HepG2 (cell line): ENCODE data around the gene ELP1. TPM values are rescaled to one million over a fixed set of nuclear protein-coding genes. Genes with fewer than 3 reads are reported as not detected.

Experiments
- ATAC-seq: fragments of 200-7000 bp; cut with Tn5 transposase; 3 replicates; pipeline ENCODE4 v1.9.1; 2020; ENCODE audit warnings: mild to moderate bottlenecking, moderate library complexity
- BruUV-seq: library from RNA; stranded (reverse); fragments of 400-500 nt; replicated peaks from 2 replicates; lab custom pipeline; 2021; lab: Mats Ljungman, UMichigan
- CTCF ChIA-PET: fragments of 300-600 bp; formaldehyde crosslinking; extraction: SDS; loops from one replicate; lab custom pipeline; 2021; ENCODE audit warnings: low total read pairs, inconsistent platforms, low intra/inter-chr PET ratio; lab: Yijun Ruan, JAX
- POLR2A ChIA-PET: fragments of 350-600 bp; sonication (Branson Sonifier 250); formaldehyde crosslinking; loops from one replicate; lab custom pipeline; 2020; ENCODE audit warnings: antibody characterized with exemption, inconsistent platforms; lab: Yijun Ruan, JAX
- DNase-seq: peaks from one replicate; pipeline ENCODE4 v3.0.0-alpha.2; 2015; ENCODE audit warnings: low spot score
- FAIRE-seq: peaks from 3 replicates; lab custom pipeline; 2011; peaks lifted over from hg19 to GRCh38; lab: Jason Lieb, UNC
- H2AFZ ChIP-seq: one replicate; pipeline ENCODE4 v1.6.1; 2011; ENCODE audit warnings: low read length, inconsistent platforms
- H3K27ac ChIP-seq: fragments of 300-600 bp; 3 replicates; pipeline ENCODE4 v1.8.0; 2011; ENCODE audit warnings: mixed run types, mild to moderate bottlenecking, mixed read lengths, low read length, inconsistent platforms; ENCODE audit not compliant: insufficient read depth; ENCODE audit errors: extremely low read length
- H3K27me3 ChIP-seq, 2 experiments: fragments of 200-600 bp in 1 of 2; 2 replicates in 1 of 2; 3 replicates in 1 of 2; pipeline versions ENCODE4 v1.6.0 to v1.8.0; 2011; ENCODE audit warnings: low read length in 2 of 2, mild to moderate bottlenecking in 2 of 2, moderate library complexity in 2 of 2, inconsistent platforms in 1 of 2; ENCODE audit not compliant: insufficient read depth in 2 of 2, control insufficient read depth in 1 of 2
- H3K36me3 ChIP-seq, 2 experiments: fragments of 200-600 bp in 1 of 2; replicated peaks in 1 of 2; 2 replicates in 1 of 2; 3 replicates in 1 of 2; pipeline versions ENCODE4 v1.5.1 to v1.8.0; 2011; ENCODE audit warnings: low read length in 2 of 2, inconsistent platforms in 1 of 2; ENCODE audit not compliant: insufficient read depth in 2 of 2, control insufficient read depth in 1 of 2
- H3K4me1 ChIP-seq: 2 replicates; pipeline ENCODE4 v1.5.1; 2012; ENCODE audit warnings: low read length, inconsistent platforms; ENCODE audit not compliant: insufficient read depth
- H3K4me2 ChIP-seq: 2 replicates; pipeline ENCODE4 v1.6.0; 2011; ENCODE audit warnings: low read depth, low read length, inconsistent platforms
- H3K4me3 ChIP-seq, 3 experiments: fragments of 200-600 bp in 1 of 3; sonication (generic), shearing (Covaris generic) in 1 of 3; replicated peaks in 1 of 3; 2 replicates each; pipeline ENCODE4 v1.5.1; 2011 to 2016; ENCODE audit warnings: low read length in 3 of 3, inconsistent platforms in 2 of 3, low read depth in 2 of 3, mild to moderate bottlenecking in 2 of 3, control low read depth in 1 of 3, mixed read lengths in 1 of 3; ENCODE audit not compliant: insufficient read depth in 1 of 3
- H3K79me2 ChIP-seq: one replicate; pipeline ENCODE4 v1.6.1; 2011; ENCODE audit warnings: low read length, inconsistent platforms; ENCODE audit not compliant: insufficient read depth
- H3K9ac ChIP-seq: 2 replicates; pipeline ENCODE4 v1.6.0; 2011; ENCODE audit warnings: mild to moderate bottlenecking, low read depth, low read length, inconsistent platforms; ENCODE audit not compliant: insufficient read depth
- H3K9me3 ChIP-seq: 2 replicates; pipeline ENCODE4 v1.5.1; 2012; ENCODE audit warnings: mild to moderate bottlenecking, low read length
- H4K20me1 ChIP-seq: 2 replicates; pipeline ENCODE4 v1.6.0; 2011; ENCODE audit warnings: inconsistent platforms, mild to moderate bottlenecking, low read length, moderate library complexity; ENCODE audit not compliant: insufficient read depth
- AGO2 ChIP-seq: fragments of 200-400 bp; formaldehyde crosslinking; optimal IDR thresholded peaks from 2 replicates; pipeline ENCODE3; 2017; ENCODE audit warnings: mild to moderate bottlenecking, low read depth, low read length, moderate library complexity
- ATM ChIP-seq: fragments of 450-650 bp; IDR thresholded peaks from 2 replicates; pipeline ENCODE4 v1.7.1; 2017; ENCODE audit warnings: mild to moderate bottlenecking, borderline replicate concordance
- CCAR2 ChIP-seq: fragments of 200-400 bp; formaldehyde crosslinking; optimal IDR thresholded peaks from 2 replicates; pipeline ENCODE3; 2018; ENCODE audit warnings: low read depth, mild to moderate bottlenecking, low read length, moderate library complexity
- EZH2 ChIP-seq: conservative IDR thresholded peaks from 2 replicates; pipeline ENCODE4 v1.6.1; 2012; ENCODE audit warnings: mild to moderate bottlenecking, low read depth, low read length, moderate library complexity
- FOSL2 ChIP-seq: sonication (generic); formaldehyde crosslinking; IDR thresholded peaks from 2 replicates; pipeline ENCODE4 v1.4.0; 2020; ENCODE audit warnings: missing genetic modification reagents
- HOXA9 ChIP-seq: sonication (generic); formaldehyde crosslinking; IDR thresholded peaks from 2 replicates; pipeline ENCODE4 v1.8.1; 2022; ENCODE audit warnings: missing genetic modification reagents, mild to moderate bottlenecking, moderate library complexity, borderline replicate concordance
- JUNB ChIP-seq: sonication (generic); formaldehyde crosslinking; IDR thresholded peaks from 2 replicates; pipeline ENCODE4 v1.8.0; 2022; ENCODE audit warnings: missing genetic modification reagents, mild to moderate bottlenecking, borderline replicate concordance
- KLF15 ChIP-seq: sonication (generic); formaldehyde crosslinking; IDR thresholded peaks from 2 replicates; pipeline ENCODE4 v1.8.1; 2023; ENCODE audit warnings: borderline replicate concordance, mild to moderate bottlenecking, inconsistent platforms, missing genetic modification reagents, mixed read lengths
- MTA3 ChIP-seq: sonication (generic); formaldehyde crosslinking; IDR thresholded peaks from 2 replicates; pipeline ENCODE4 v1.4.0; 2020; ENCODE audit warnings: missing genetic modification reagents
- NBN ChIP-seq: fragments of 450-650 bp; conservative IDR thresholded peaks from 2 replicates; pipeline ENCODE4 v1.6.1; 2017
- NFE2 ChIP-seq: sonication (generic); formaldehyde crosslinking; IDR thresholded peaks from 2 replicates; pipeline ENCODE4 v1.4.0; 2020; ENCODE audit warnings: missing genetic modification reagents
- PAF1 ChIP-seq: IDR thresholded peaks from 2 replicates; pipeline ENCODE4 v1.6.1; 2016; ENCODE audit warnings: missing genetic modification reagents, missing compliant biosample characterization
- RBM22 ChIP-seq: fragments of 200-400 bp; formaldehyde crosslinking; optimal IDR thresholded peaks from 2 replicates; pipeline ENCODE3; 2017; ENCODE audit warnings: mild to moderate bottlenecking, low read length, moderate library complexity
- RORA ChIP-seq: sonication (generic); formaldehyde crosslinking; IDR thresholded peaks from 2 replicates; pipeline ENCODE4 v1.5.0; 2020; ENCODE audit warnings: mild to moderate bottlenecking, missing genetic modification reagents, moderate library complexity
- TAF1 ChIP-seq: sonication (generic); formaldehyde crosslinking; IDR thresholded peaks from 2 replicates; pipeline ENCODE4 v1.4.0; 2020; ENCODE audit warnings: missing genetic modification reagents
- ZNF232 ChIP-seq: sonication (generic); formaldehyde crosslinking; IDR thresholded peaks from 2 replicates; pipeline ENCODE4 v1.4.0; 2020; ENCODE audit warnings: missing genetic modification reagents, borderline replicate concordance
- ZNF234 ChIP-seq: sonication (generic); formaldehyde crosslinking; conservative IDR thresholded peaks from 2 replicates; pipeline ENCODE4 v1.5.1; 2020; ENCODE audit warnings: mild to moderate bottlenecking, missing genetic modification reagents
- ZNF333 ChIP-seq: sonication (generic); formaldehyde crosslinking; IDR thresholded peaks from 2 replicates; pipeline ENCODE4 v1.4.0; 2020; ENCODE audit warnings: mild to moderate bottlenecking, missing genetic modification reagents, borderline replicate concordance
- ZNF367 ChIP-seq: sonication (generic); formaldehyde crosslinking; IDR thresholded peaks from 2 replicates; pipeline ENCODE4 v1.4.0; 2020; ENCODE audit warnings: missing genetic modification reagents, borderline replicate concordance
- ZNF451 ChIP-seq: sonication (generic); formaldehyde crosslinking; IDR thresholded peaks from 2 replicates; pipeline ENCODE4 v1.5.0; 2020; ENCODE audit warnings: mild to moderate bottlenecking, missing genetic modification reagents
- ZSCAN22 ChIP-seq: sonication (generic); formaldehyde crosslinking; IDR thresholded peaks from 2 replicates; pipeline ENCODE4 v1.4.0; 2020; ENCODE audit warnings: mild to moderate bottlenecking, missing genetic modification reagents
- WGBS: methylation state at CpG from one replicate; pipeline ENCODE4 v1.1.6; 2017; ENCODE audit warnings: low lambda C conversion rate; 5-methylcytosine and 5-hydroxymethylcytosine counted together
- in situ Hi-C: cut with HindIII; loops from 2 replicates; pipeline ENCODE4 v1.10.0; 2017; ENCODE audit warnings: low pct_unique_long_range_greater_than_20kb; ENCODE audit not compliant: extremely low pct_ligation_motif_present
- intact Hi-C: fragments of 100-400 bp; cut with micrococcal nuclease; formaldehyde crosslinking; loops from one replicate; pipeline ENCODE4 v1.10.0; 2022; ENCODE audit not compliant: unreplicated experiment
- polyA plus RNA-seq, 8 experiments: library from polyadenylated mRNA; depleted of rRNA in 3 of 8; stranded (reverse) in 7 of 8; unstranded in 1 of 8; fragments of >200 nt; fragmentation: Illumina TruSeq in 4 of 8; extraction: Trizol in 4 of 8; gene quantifications; 2 replicates each; pipeline versions ENCODE4 v1.2.1 to v1.2.3, GENCODE V29; 2011 to 2016; ENCODE audit warnings: low read depth in 4 of 8, missing spikeins in 1 of 8, mixed read lengths in 1 of 8; ENCODE audit not compliant: insufficient read depth in 1 of 8
- total RNA-seq, 5 experiments: library from RNA; depleted of rRNA; stranded (reverse); fragments of >200 nt; fragmentation: Illumina TruSeq; extraction: Trizol; gene quantifications; 2 replicates each; pipeline ENCODE4 v1.2.3, GENCODE V29; 2016; ENCODE audit warnings: low read depth in 1 of 5
- TF ChIP-seq, protein P1 (sequence below): sonication (generic); formaldehyde crosslinking; IDR thresholded peaks from 2 replicates; pipeline ENCODE4 v1.4.0; 2020; ENCODE audit warnings: mild to moderate bottlenecking, missing genetic modification reagents
- TF ChIP-seq, protein P2 (sequence below): sonication (generic); formaldehyde crosslinking; conservative IDR thresholded peaks from 2 replicates; pipeline ENCODE4 v1.4.0; 2020; ENCODE audit warnings: missing genetic modification reagents
- TF ChIP-seq, protein P3 (sequence below): sonication (generic); formaldehyde crosslinking; IDR thresholded peaks from 2 replicates; pipeline ENCODE4 v1.5.0; 2020; ENCODE audit warnings: mild to moderate bottlenecking, missing genetic modification reagents, moderate library complexity

The ELP1 gene
- total and polyA plus RNA-seq, 2 of the 13 experiments (the other 11 are each of a cell fraction or from before 2014, with no cell fraction given), result 157 to 275 TPM

DNA sequence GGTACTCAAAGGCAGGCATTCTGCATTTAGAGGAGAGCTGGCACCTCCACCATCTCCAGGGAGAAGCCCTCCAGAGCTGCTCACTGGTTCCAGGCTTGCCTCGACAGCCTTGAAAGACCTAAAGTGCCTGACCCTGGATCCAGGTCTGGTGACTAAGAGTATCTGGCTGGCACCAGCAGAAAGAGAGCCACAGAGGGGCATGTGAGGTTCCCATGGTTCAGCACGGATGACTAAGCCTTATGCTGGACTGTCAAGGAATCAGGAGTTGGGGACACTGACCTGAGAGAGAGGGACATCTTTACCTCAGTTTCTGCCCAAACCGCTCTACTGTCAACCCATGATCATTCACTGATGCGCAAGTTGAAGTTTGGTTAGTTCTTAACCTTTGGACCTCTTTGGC is 68.9 kb downstream of the ELP1 start:
- in situ Hi-C loops (no loop called here), intact Hi-C loops (loop anchor here (10.0 kb wide), 1 partner anchor 90 kb away; no protein-coding TSS in a partner anchor)
- DNase-seq (no peak), FAIRE-seq (no peak), ATAC-seq (peak; percentile 8)
- 88% methylated on average over 4 of the region's 4 CpGs for WGBS
- Histone ChIP-seq H4K20me1 (peaks cover 7% of the 10 kb centered on the region; the same call in 1 of the 2 replicates), H3K4me3 (no peak overlapping the region), H3K9ac (no peak overlapping the region), H3K79me2 (no peaks in the 10 kb centered on the region), H3K4me2 (no peak overlapping the region), H3K27me3 (no peaks in the 10 kb centered on the region), H2AFZ (no peak overlapping the region), H3K36me3 (peaks cover 0 to 23% of the 10 kb centered on the region in 2 experiments; a peak in 4 of 5 replicates), H3K9me3 (no peaks in the 10 kb centered on the region), H3K4me1 (peaks cover 68% of the 10 kb centered on the region), H3K27ac (peak overlapping the region; percentile 39)
- CTCF ChIA-PET, result no interaction called here
- BruUV-seq, result no TSS peak
- POLR2A ChIA-PET, result interaction anchor here (1.2 to 2.7 kb wide), 2 partner anchors 19 to 21 kb away, joined by 8 to 11 read pairs; no protein-coding TSS in a partner anchor
- TF ChIP-seq ATM (no peak), FOSL2 (CRISPR knock-in tag) (0 out of 2 replicates have a peak, but pooled peaks have one; percentile 10), TAF1 (CRISPR knock-in tag) (no peak), JUNB (CRISPR knock-in tag) (no peak), AGO2 (peak; percentile 44), HOXA9 (CRISPR knock-in tag) (no peak), CCAR2 (no peak), ZNF451 (CRISPR knock-in tag) (no peak), ZSCAN22 (CRISPR knock-in tag) (no peak), MTA3 (no peak), RBM22 (peak; percentile 90), ZNF333 (CRISPR knock-in tag) (no peak), ZNF234 (CRISPR knock-in tag) (no peak), EZH2 (no peak), NBN (no peak), PAF1 (CRISPR knock-in tag) (0 out of 2 replicates have a peak, but pooled peaks have one; percentile 68), NFE2 (no peak), RORA (CRISPR knock-in tag) (no peak), KLF15 (CRISPR knock-in tag) (no peak), ZNF367 (no peak), ZNF232 (CRISPR knock-in tag) (no peak)
- TF ChIP-seq, protein P1, sequence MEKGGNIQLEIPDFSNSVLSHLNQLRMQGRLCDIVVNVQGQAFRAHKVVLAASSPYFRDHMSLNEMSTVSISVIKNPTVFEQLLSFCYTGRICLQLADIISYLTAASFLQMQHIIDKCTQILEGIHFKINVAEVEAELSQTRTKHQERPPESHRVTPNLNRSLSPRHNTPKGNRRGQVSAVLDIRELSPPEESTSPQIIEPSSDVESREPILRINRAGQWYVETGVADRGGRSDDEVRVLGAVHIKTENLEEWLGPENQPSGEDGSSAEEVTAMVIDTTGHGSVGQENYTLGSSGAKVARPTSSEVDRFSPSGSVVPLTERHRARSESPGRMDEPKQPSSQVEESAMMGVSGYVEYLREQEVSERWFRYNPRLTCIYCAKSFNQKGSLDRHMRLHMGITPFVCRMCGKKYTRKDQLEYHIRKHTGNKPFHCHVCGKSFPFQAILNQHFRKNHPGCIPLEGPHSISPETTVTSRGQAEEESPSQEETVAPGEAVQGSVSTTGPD (CRISPR knock-in tag), result no peak
- TF ChIP-seq, protein P2, sequence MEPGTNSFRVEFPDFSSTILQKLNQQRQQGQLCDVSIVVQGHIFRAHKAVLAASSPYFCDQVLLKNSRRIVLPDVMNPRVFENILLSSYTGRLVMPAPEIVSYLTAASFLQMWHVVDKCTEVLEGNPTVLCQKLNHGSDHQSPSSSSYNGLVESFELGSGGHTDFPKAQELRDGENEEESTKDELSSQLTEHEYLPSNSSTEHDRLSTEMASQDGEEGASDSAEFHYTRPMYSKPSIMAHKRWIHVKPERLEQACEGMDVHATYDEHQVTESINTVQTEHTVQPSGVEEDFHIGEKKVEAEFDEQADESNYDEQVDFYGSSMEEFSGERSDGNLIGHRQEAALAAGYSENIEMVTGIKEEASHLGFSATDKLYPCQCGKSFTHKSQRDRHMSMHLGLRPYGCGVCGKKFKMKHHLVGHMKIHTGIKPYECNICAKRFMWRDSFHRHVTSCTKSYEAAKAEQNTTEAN (CRISPR knock-in tag), result no peak
- TF ChIP-seq, protein P3, sequence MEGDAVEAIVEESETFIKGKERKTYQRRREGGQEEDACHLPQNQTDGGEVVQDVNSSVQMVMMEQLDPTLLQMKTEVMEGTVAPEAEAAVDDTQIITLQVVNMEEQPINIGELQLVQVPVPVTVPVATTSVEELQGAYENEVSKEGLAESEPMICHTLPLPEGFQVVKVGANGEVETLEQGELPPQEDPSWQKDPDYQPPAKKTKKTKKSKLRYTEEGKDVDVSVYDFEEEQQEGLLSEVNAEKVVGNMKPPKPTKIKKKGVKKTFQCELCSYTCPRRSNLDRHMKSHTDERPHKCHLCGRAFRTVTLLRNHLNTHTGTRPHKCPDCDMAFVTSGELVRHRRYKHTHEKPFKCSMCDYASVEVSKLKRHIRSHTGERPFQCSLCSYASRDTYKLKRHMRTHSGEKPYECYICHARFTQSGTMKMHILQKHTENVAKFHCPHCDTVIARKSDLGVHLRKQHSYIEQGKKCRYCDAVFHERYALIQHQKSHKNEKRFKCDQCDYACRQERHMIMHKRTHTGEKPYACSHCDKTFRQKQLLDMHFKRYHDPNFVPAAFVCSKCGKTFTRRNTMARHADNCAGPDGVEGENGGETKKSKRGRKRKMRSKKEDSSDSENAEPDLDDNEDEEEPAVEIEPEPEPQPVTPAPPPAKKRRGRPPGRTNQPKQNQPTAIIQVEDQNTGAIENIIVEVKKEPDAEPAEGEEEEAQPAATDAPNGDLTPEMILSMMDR (CRISPR knock-in tag), result no peak
